Esophagus muscularis mucosa (tissue), 4 donors: ENCODE data around the gene ANKRD18A. TPM values are rescaled to one million over a fixed set of nuclear protein-coding genes. Genes with fewer than 3 reads are reported as not detected.
A peak's percentile ranks its signal among the peaks of the same experiment; 100 is the strongest.

Experiments used
- DNase-seq: peaks from one replicate; pipeline ENCODE4 v3.0.0-alpha.2; 2017; ENCODE audit errors: extremely low spot score
- H3K27ac ChIP-seq, 4 donors: fragments of 200-600 bp; sonication (generic); replicated peaks in 1 of 4; 1 replicate in 3 of 4; 2 replicates in 1 of 4; pipeline ENCODE4 v1.5.1; 2016 to 2019; ENCODE audit warnings: mild to moderate bottlenecking in 1 of 4
- H3K27me3 ChIP-seq, 4 donors: fragments of 200-600 bp; sonication (generic); one replicate each; pipeline versions ENCODE4 v1.5.1 to v1.6.0; 2016 to 2019
- H3K36me3 ChIP-seq, 4 donors: fragments of 200-600 bp; sonication (generic); one replicate each; pipeline ENCODE4 v1.5.1; 2016 to 2019
- H3K4me1 ChIP-seq, 4 donors: fragments of 200-600 bp; sonication (generic); one replicate each; pipeline ENCODE4 v1.5.1; 2016 to 2019
- H3K4me3 ChIP-seq, 4 donors: fragments of 200-600 bp; sonication (generic); 1 replicate in 2 of 4; 2 replicates in 2 of 4; pipeline ENCODE4 v1.5.1; 2016 to 2019; ENCODE audit warnings: mild to moderate bottlenecking in 4 of 4, moderate library complexity in 1 of 4
- H3K9me3 ChIP-seq, 4 donors: fragments of 200-600 bp; sonication (generic); 1 replicate in 3 of 4; 2 replicates in 1 of 4; pipeline ENCODE4 v1.5.1; 2016 to 2019
- CTCF ChIP-seq, 3 experiments: fragments of 200-600 bp in 2 of 3; fragments of 450-650 bp in 1 of 3; sonication (generic) in 2 of 3; IDR thresholded peaks; one replicate each; pipeline ENCODE4 v1.5.1; 2017 to 2019; ENCODE audit warnings: antibody characterized with exemption in 3 of 3, mild to moderate bottlenecking in 2 of 3, moderate library complexity in 1 of 3
- EP300 ChIP-seq: sonication (generic); formaldehyde crosslinking; IDR thresholded peaks from one replicate; pipeline ENCODE4 v1.6.1; 2017; ENCODE audit warnings: antibody characterized with exemption
- POLR2A ChIP-seq: fragments of 450-650 bp; IDR thresholded peaks from one replicate; pipeline ENCODE4 v1.6.1; 2017; ENCODE audit warnings: antibody characterized with exemption, moderate library complexity, mild to moderate bottlenecking, low read depth
- POLR2AphosphoS5 ChIP-seq, 2 donors: sonication (generic); formaldehyde crosslinking; IDR thresholded peaks; one replicate each; pipeline ENCODE4 v1.6.1; 2017; ENCODE audit warnings: antibody characterized with exemption in 2 of 2
- WGBS: methylation state at CpG from one replicate; pipeline ENCODE4 v1.1.5; 2018; 5-methylcytosine and 5-hydroxymethylcytosine counted together
- intact Hi-C: fragments of 100-400 bp; cut with DNase I; formaldehyde crosslinking; loops from one replicate; pipeline ENCODE4 v1.15.1; 2023
- total RNA-seq, 4 donors: library from RNA; depleted of rRNA; stranded (reverse); fragments of >200 nt; gene quantifications; one replicate each; pipeline versions ENCODE4 v1.1.0 to v1.2.1, GENCODE V29; 2016

Gene ANKRD18A
- total RNA-seq, 4 donors from 2014 or later = 0.11 to 0.58 (median 0.17) TPM; not detected in 1

GRCh38 chr9:38649731-38650363, 29.5 kb upstream of the ANKRD18A start:
- H3K9me3 ChIP-seq = no peaks in the 10 kb centered on the region
- no peak for TF ChIP-seq POLR2A
- no peak for TF ChIP-seq CTCF (IDR thresholded peaks at IDR 0.05)
- no peak for TF ChIP-seq POLR2AphosphoS5 (IDR thresholded peaks at IDR 0.05)
- TF ChIP-seq EP300 = no peak
- intact Hi-C loops = no loop called here
- H3K27me3 ChIP-seq = peaks cover 0 to 2% (median 0%) of the 10 kb centered on the region in 4 donors
- no peak overlapping the region for H3K4me3 ChIP-seq
- H3K27ac ChIP-seq = no peak overlapping the region
- no peaks in the 10 kb centered on the region for H3K4me1 ChIP-seq
- WGBS = 87% methylated on average over 8 of the region's 8 CpGs
- DNase-seq = peak; percentile 89
- no peaks in the 10 kb centered on the region for H3K36me3 ChIP-seq

DNA sequence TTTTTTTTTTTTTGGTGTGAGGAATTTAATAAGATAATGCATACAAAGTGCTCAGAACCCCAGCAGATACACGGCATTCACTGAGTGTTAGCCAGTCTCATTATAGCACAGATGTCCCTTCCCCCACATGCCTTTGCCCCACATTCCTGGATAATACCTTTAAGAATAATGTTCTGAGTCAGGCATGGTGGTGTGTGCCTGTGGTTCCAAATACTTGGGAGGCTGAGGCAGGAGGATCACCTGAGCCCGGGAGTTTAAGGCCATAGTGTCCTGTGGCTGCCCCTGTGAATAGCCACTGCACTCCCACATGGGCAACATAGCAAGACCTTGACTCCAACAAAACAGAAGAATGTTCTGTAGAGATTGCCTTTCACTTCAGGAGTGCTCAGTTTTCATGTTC, 24.2 kb upstream of the ANKRD18A start:
- H3K36me3 ChIP-seq = no peaks in the 10 kb centered on the region
- intact Hi-C loops = no loop called here

DNA sequence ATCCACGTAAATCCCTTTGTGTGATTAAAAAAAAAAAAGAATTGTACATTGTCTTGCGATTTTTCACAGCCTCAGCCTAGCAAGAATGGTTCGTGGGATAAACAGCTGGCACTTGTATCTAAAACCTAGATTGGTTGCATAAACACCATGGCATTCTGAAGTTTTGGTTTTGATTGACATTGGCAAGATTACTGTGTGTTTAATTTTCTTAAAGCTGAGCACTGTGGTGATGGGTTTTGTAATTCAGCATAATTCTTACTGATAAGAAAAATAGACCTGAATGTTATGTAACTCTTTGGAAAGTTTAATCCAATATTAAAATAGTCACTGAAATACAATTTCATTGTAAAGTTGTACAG, 23.4 kb upstream of the ANKRD18A start:
- peaks cover 0 to 13% (median 0%) of the 10 kb centered on the region in 4 donors for H3K27me3 ChIP-seq
- no peaks in the 10 kb centered on the region for H3K36me3 ChIP-seq
- TF ChIP-seq POLR2A (no peak), EP300 (no peak), POLR2AphosphoS5 (IDR thresholded peaks at IDR 0.05) (no peak), CTCF (IDR thresholded peaks at IDR 0.05) (no peak)
- H3K27ac ChIP-seq = no peak overlapping the region
- WGBS = 82% methylated on average over 3 of the region's 3 CpGs
- intact Hi-C loops = no loop called here
- no peak overlapping the region for H3K4me3 ChIP-seq
- no peaks in the 10 kb centered on the region for H3K4me1 ChIP-seq
- DNase-seq = no peak
- H3K9me3 ChIP-seq = no peaks in the 10 kb centered on the region

More for the DNA sequence above, 24.2 kb upstream of the ANKRD18A start:
- Histone ChIP-seq H3K4me3 (no peak overlapping the region), H3K27ac (no peak overlapping the region), H3K27me3 (peaks cover 0 to 13% (median 0%) of the 10 kb centered on the region in 4 donors), H3K4me1 (no peaks in the 10 kb centered on the region), H3K9me3 (no peaks in the 10 kb centered on the region)
- peak; percentile 53 for DNase-seq
- WGBS = 31% methylated on average over 2 of the region's 2 CpGs
- TF ChIP-seq POLR2A = no peak

GRCh38 chr9:38642951-38643814, 22.8 kb upstream of the ANKRD18A start:
- no peaks in the 10 kb centered on the region for H3K36me3 ChIP-seq
- H3K27me3 ChIP-seq = peaks cover 0 to 14% (median 0%) of the 10 kb centered on the region in 4 donors
- H3K9me3 ChIP-seq = no peaks in the 10 kb centered on the region
- DNase-seq = peak; percentile 86
- 85% methylated on average over 15 of the region's 18 CpGs for WGBS
- no peak for TF ChIP-seq POLR2AphosphoS5 (IDR thresholded peaks at IDR 0.05)
- no peak for TF ChIP-seq EP300
- TF ChIP-seq CTCF (IDR thresholded peaks at IDR 0.05) = no peak
- no peak for TF ChIP-seq POLR2A
- intact Hi-C loops = no loop called here
- H3K27ac ChIP-seq = no peak overlapping the region
- H3K4me1 ChIP-seq = no peaks in the 10 kb centered on the region
- H3K4me3 ChIP-seq = no peak overlapping the region
